ENCODE measurements around the gene MYBPC3.
A peak's percentile ranks its signal among the peaks of the same experiment; 100 is the strongest.

MYBPC3 gene

DNA sequence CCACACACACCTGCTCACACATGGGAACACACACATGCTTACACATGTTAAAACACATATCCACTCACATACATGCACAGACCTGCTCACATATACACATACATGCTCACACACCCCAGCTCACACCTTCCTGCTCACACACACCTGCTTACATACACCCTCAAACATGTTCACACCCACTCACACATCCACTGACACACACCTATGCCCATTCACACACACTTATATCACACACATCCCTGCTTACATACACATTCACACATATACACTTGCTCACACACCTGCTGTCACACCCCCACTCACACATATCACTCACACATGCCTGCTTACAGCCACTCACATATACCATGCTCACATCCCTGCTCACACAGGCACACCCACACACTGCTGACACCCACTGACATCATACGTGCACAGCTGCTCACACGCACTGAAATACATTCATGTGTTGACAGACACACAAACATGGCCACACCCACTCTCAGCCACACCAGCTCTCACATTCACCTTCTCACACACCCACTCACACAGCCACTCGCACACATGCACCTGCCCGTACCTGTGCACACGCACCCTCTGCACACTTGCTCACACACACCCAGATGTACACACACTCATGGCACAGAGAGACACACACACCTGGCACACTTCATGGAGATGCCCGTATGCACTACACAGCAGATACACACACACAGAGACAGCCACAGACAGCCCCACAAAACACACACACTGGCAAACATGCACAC lies 5.7 kb upstream of the MYBPC3 start:
- no peak for DNase-seq (ENCODE audit: low spot score in 2 of 2)
- no peaks in the 10 kb centered on the region for H3K36me3 ChIP-seq (replicated peaks)
- no peak overlapping the region for H3K4me3 ChIP-seq
- no peaks in the 10 kb centered on the region for H3K4me1 ChIP-seq
- no peaks in the 10 kb centered on the region for H3K9me3 ChIP-seq
- no peaks in the 10 kb centered on the region for H3K27me3 ChIP-seq (ENCODE audit: low read depth)
- in situ Hi-C loops (cut with MboI; ENCODE audit: low sequenced_read_pairs), result no loop called here

DNA sequence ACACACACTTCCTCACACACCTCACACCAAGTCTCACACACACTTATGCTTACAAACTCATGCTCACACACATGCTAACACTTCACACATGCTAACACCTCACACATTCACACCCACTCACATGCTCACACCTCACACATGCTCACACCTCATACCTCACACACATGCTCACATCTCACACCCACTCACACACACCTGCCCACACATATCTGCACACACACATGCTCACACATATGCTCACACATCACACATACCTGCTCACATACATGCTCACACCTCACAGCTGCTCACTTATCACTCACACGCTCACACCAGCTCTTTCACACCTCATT lies 4.5 kb upstream of the MYBPC3 start:
- in situ Hi-C loops (cut with MboI; ENCODE audit: low sequenced_read_pairs), result no loop called here
- no peaks in the 10 kb centered on the region for H3K4me1 ChIP-seq
- DNase-seq (ENCODE audit: low spot score in 2 of 2), result no peak
- no peaks in the 10 kb centered on the region for H3K36me3 ChIP-seq (replicated peaks)
- no peaks in the 10 kb centered on the region for H3K9me3 ChIP-seq
- H3K4me3 ChIP-seq, result no peak overlapping the region
- no peaks in the 10 kb centered on the region for H3K27me3 ChIP-seq (ENCODE audit: low read depth)

- no peak overlapping the region for H3K4me3 ChIP-seq
- no peak for DNase-seq (ENCODE audit: low spot score in 2 of 2)
- no peaks in the 10 kb centered on the region for H3K4me1 ChIP-seq
- no peaks in the 10 kb centered on the region for H3K27me3 ChIP-seq (ENCODE audit: low read depth)
- in situ Hi-C loops (cut with MboI; ENCODE audit: low sequenced_read_pairs), result no loop called here
- no peaks in the 10 kb centered on the region for H3K36me3 ChIP-seq (replicated peaks)
- H3K9me3 ChIP-seq, result no peaks in the 10 kb centered on the region
Measured at GRCh38 chr11:47356129-47356997, 3.9 kb upstream of the MYBPC3 start.

DNA sequence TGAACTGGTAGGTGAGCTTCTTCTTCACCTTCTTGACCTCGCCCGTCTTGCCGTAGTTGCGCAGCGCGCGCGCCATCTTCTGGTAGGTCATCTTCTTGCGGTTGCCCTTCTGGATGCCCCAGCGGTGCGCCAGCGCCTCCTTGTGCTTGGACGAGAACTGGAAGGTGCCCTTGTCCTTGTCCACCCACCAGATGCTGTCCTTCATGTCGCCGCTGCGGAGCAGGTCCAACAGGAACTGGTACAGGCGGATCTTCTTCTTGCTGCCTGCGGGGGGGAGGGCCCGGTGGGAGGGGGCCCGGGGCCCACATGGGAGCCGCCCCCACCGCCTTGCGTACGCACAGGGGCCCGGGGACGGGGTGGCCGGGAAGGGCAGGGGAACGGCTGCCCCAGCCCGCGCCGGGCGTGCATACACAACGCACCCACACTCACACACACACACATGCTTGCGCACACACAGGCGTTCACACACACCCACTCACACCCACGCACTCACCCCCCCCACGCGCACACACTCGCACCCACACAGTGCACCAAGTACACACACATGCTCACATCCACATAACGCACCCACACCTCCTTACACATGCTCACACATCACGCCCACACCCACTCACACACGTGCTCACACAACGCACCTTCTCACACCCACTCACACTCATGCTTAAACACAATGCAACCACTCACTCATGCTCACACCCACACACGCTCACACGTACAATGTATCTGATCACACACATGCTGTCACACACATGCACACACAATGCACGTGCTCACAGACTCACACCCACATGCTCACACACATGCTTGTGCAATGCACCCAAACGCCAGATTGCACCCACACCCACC lies 3.0 kb upstream of the MYBPC3 start:
- Histone ChIP-seq H3K4me3 (no peak overlapping the region), H3K9me3 (no peaks in the 10 kb centered on the region), H3K27me3 (ENCODE audit: low read depth) (no peaks in the 10 kb centered on the region), H3K4me1 (no peaks in the 10 kb centered on the region), H3K36me3 (replicated peaks) (no peaks in the 10 kb centered on the region)
- peak in 1 of 2 experiments; percentile 68 for DNase-seq (ENCODE audit: low spot score in 2 of 2)
- in situ Hi-C loops (cut with MboI; ENCODE audit: low sequenced_read_pairs), result no loop called here

- no peaks in the 10 kb centered on the region for H3K27me3 ChIP-seq (ENCODE audit: low read depth)
- no peak for DNase-seq (ENCODE audit: low spot score in 2 of 2)
- no peaks in the 10 kb centered on the region for H3K36me3 ChIP-seq (replicated peaks)
- no peaks in the 10 kb centered on the region for H3K9me3 ChIP-seq
- no peak overlapping the region for H3K4me3 ChIP-seq
- H3K4me1 ChIP-seq, result no peaks in the 10 kb centered on the region
- in situ Hi-C loops (cut with MboI; ENCODE audit: low sequenced_read_pairs), result no loop called here
Measured at GRCh38 chr11:47354913-47355282, 2.4 kb upstream of the MYBPC3 start.

DNA sequence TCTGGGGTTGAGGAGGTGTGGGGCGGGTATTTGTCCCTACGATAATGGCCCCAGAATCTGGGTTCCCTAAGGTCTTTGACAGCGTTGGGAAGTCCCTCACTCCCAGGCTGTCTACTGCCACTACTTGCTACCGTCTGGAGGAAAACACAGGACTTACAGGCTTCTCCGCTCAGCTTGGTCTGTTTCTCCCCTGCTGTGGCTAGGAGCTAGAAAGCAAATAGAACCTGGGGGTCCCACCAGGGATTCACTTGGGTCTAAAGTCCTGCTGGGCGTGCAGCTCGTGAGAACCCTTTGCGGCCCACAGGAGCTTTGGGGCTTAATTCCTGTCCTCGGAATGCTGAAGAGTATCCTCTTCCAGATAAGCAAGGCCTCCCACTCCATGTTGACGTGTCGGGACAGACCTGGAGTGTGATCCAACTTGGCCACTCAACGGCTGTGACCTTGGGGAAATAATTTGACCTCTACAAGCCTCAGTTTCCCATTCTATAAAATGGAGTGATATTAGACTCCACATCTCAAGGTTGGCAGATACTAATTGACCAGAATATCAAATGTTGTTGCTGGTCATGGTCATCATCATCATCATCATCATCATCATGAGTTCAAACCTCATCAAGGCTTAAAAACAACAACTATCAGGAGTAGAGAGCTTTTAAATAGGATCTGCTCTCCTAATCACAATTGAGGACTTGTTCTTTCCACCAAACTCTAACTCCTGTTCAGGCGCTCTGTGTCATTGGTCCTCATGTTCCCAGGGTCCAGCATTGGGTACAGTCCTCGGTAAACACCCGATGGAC lies 1.7 kb upstream of the MYBPC3 start:
- H3K4me1 ChIP-seq, result no peaks in the 10 kb centered on the region
- in situ Hi-C loops (cut with MboI; ENCODE audit: low sequenced_read_pairs), result no loop called here
- H3K9me3 ChIP-seq, result no peaks in the 10 kb centered on the region
- no peaks in the 10 kb centered on the region for H3K27me3 ChIP-seq (ENCODE audit: low read depth)
- no peak for DNase-seq (ENCODE audit: low spot score in 2 of 2)
- no peak overlapping the region for H3K4me3 ChIP-seq
- no peaks in the 10 kb centered on the region for H3K36me3 ChIP-seq (replicated peaks)

DNA sequence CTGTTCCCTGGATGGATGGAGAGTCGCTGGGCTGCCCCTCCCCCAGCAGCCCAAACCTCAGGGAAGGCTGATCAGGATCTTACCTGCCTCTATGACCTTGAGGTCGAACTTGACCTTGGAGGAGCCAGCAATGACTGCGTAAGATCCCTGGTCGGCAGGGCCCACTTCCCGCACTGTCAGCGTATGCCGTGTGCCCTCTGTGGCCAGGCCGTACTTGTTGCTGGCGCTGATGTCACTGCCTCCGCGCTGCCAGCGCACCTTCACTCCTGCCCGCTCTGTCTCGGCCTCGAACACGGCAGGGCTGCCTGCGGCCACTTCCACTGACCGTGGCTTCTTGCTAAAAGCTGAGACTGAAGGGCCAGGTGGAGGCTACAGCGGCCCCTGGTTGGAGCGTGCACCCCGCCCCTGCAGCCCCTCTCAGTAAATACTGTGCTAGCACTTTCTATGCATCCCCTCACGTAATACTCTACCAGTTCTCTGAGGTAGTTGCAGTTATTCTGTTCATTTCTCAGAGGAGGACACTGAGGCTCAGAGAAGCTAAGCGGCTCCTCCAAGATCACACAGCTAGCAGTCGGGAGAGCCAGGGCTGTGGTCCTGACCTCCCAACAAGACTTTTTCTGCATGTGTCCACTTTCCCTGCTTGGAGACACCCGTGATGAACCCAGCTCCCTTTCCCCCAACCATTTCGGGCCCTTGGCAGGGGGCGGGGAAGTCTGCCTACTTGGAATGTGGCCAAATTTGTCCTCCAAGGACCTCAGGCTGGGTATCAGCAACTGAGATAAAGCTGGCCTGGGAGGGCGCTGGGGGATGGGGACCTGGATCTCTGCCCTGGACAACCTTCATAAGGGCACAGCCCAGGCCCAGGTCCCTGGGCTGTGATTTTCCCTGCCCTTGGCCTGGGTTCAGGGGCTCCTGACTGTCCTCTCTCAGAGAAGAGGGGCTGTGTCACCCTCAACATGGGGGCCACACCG lies 1.1 kb downstream of the MYBPC3 start:
- H3K4me3 ChIP-seq, result no peak overlapping the region
- no peaks in the 10 kb centered on the region for H3K9me3 ChIP-seq
- H3K27me3 ChIP-seq (ENCODE audit: low read depth), result no peaks in the 10 kb centered on the region
- no peaks in the 10 kb centered on the region for H3K36me3 ChIP-seq (replicated peaks)
- H3K4me1 ChIP-seq, result no peaks in the 10 kb centered on the region
- no peak for DNase-seq (ENCODE audit: low spot score in 2 of 2)
- in situ Hi-C loops (cut with MboI; ENCODE audit: low sequenced_read_pairs), result no loop called here

GRCh38 chr11:47350315-47350714 lies 2.2 kb downstream of the MYBPC3 start:
- no peaks in the 10 kb centered on the region for H3K27me3 ChIP-seq (ENCODE audit: low read depth)
- no peaks in the 10 kb centered on the region for H3K36me3 ChIP-seq (replicated peaks)
- DNase-seq (ENCODE audit: low spot score in 2 of 2), result no peak
- no peak overlapping the region for H3K4me3 ChIP-seq
- in situ Hi-C loops (cut with MboI; ENCODE audit: low sequenced_read_pairs), result no loop called here
- no peaks in the 10 kb centered on the region for H3K4me1 ChIP-seq
- H3K9me3 ChIP-seq, result no peaks in the 10 kb centered on the region

DNA sequence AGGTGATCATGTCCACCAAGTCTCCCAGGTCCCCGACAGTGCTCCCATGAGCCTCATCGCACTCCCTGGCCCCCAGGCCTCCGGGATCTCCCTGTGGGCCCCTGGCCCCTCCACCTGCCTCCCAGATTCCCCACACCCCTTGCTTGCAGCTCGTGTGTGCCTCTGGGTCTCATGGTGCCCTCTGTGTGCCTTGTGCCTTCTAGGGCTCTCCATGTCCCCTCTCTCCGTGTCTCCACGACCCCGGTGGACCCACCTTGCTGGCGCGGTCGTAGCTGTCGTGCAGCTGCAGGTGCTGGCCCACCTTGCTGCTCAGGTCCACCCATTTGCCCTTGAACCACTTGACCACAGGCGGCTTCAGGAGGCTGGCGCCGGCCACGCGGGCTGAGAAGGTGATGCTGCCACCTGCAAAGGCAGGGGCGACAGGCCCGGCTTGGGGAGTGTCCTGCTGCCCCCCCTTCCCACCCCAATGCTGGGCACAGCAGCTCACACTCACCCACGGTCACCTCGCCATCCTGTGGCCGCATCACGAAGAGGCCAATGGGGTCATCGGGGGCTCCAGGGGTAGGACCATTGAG lies 2.9 kb downstream of the MYBPC3 start:
- in situ Hi-C loops (cut with MboI; ENCODE audit: low sequenced_read_pairs), result no loop called here
- H3K4me3 ChIP-seq, result no peak overlapping the region
- no peaks in the 10 kb centered on the region for H3K36me3 ChIP-seq (replicated peaks)
- H3K27me3 ChIP-seq (ENCODE audit: low read depth), result no peaks in the 10 kb centered on the region
- no peak for DNase-seq (ENCODE audit: low spot score in 2 of 2)
- no peaks in the 10 kb centered on the region for H3K9me3 ChIP-seq
- no peaks in the 10 kb centered on the region for H3K4me1 ChIP-seq

GRCh38 chr11:47348859-47349258 lies 3.6 kb downstream of the MYBPC3 start:
- in situ Hi-C loops (cut with MboI; ENCODE audit: low sequenced_read_pairs), result no loop called here
- Histone ChIP-seq H3K9me3 (no peaks in the 10 kb centered on the region), H3K36me3 (replicated peaks) (no peaks in the 10 kb centered on the region), H3K4me1 (no peaks in the 10 kb centered on the region), H3K27me3 (ENCODE audit: low read depth) (no peaks in the 10 kb centered on the region), H3K4me3 (no peak overlapping the region)
- peak; percentile 9 to 48 for DNase-seq (ENCODE audit: low spot score in 2 of 2)

DNA sequence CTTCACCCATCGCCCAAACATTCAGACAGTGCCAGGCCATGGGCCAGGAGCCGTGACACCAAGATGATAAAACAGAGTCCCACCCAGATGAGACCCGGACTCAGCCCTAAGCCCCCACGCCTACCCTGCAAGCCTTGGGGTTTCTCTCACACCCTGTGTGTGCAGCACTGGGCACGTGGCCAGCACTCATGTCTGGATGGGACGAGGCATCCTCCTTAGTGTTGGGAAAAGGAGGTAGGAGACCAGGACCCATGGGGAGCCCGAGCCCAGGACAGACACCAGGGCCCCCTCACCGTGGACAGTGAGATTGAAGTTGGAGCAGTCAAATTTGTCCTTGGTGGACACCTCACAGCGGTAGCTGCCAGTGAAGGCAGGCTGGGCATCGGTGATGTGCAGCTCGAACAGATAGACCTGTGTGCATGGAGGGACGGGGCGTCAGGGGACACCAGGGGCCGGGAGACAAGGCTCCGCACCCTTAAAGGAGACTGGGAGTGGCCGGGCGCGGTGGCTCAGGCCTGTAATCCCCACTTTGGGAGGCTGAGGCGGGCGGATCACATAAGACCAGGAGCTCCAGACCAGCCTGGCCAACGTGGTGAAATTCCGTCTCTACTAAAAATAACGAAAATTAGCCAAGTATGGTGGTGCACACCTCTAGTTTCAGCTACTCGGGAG lies 4.2 kb downstream of the MYBPC3 start:
- Histone ChIP-seq H3K4me3 (no peak overlapping the region), H3K36me3 (replicated peaks) (no peaks in the 10 kb centered on the region), H3K4me1 (no peaks in the 10 kb centered on the region), H3K27me3 (ENCODE audit: low read depth) (no peaks in the 10 kb centered on the region), H3K9me3 (no peaks in the 10 kb centered on the region)
- DNase-seq (ENCODE audit: low spot score in 2 of 2), result no peak
- in situ Hi-C loops (cut with MboI; ENCODE audit: low sequenced_read_pairs), result no loop called here

DNA sequence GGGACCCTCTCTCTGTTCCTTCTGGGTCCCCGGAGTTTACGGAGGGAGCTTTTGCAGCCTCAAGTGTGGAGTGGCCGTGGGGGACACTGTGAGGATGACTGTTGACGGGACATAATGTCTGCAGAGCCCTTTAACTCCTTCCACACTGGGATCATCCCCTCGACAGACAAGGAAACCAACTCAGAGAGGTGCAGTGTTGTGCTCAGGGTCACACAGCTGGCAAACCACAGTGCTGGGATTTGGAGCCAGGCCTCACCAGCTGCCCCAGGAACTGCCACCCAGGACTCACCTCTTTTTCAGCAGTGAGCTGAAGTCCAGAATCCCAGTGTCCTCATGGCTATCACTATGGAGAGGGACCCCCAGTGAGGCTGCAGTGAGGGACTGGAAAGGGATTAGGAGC lies 5.4 kb downstream of the MYBPC3 start:
- no peak for DNase-seq (ENCODE audit: low spot score in 2 of 2)
- no peaks in the 10 kb centered on the region for H3K9me3 ChIP-seq
- H3K4me3 ChIP-seq, result no peak overlapping the region
- no peaks in the 10 kb centered on the region for H3K4me1 ChIP-seq
- no peaks in the 10 kb centered on the region for H3K36me3 ChIP-seq (replicated peaks)
- in situ Hi-C loops (cut with MboI; ENCODE audit: low sequenced_read_pairs), result no loop called here
- no peaks in the 10 kb centered on the region for H3K27me3 ChIP-seq (ENCODE audit: low read depth)

All from HAP-1 (cell line).